Endometrial microvascular endothelial cells (primary cell): ENCODE measurements around the gene CATSPERZ. TPM values are rescaled to one million over a fixed set of nuclear protein-coding genes. Genes with fewer than 3 reads are reported as not detected.

Experiments
- in situ Hi-C: cut with HindIII; loops from 2 replicates; pipeline ENCODE4 v1.10.0; 2017; ENCODE audit warnings: low sequenced_read_pairs, low pct_unique_long_range_greater_than_20kb; ENCODE audit errors: inconsistent ontology term
- total RNA-seq: library from RNA; depleted of rRNA; stranded (reverse); fragments of >200 nt; gene quantifications from one replicate; pipeline ENCODE4 v1.2.3, GENCODE V29; 2015; ENCODE audit errors: inconsistent ontology term

Gene CATSPERZ
- total RNA-seq, 1 donor from 2014 or later: 3.5 TPM

GRCh38 chr11:64331569-64332371, 31.6 kb downstream of the CATSPERZ start:
- in situ Hi-C loops: no loop called here

GRCh38 chr11:64333556-64333955, 33.4 kb downstream of the CATSPERZ start:
- in situ Hi-C loops: no loop called here

GRCh38 chr11:64334764-64335735, 34.9 kb downstream of the CATSPERZ start:
- in situ Hi-C loops: no loop called here

- in situ Hi-C loops: no loop called here
These were observed 37.5 kb downstream of the CATSPERZ start for GRCh38 chr11:64337538-64338249.

- in situ Hi-C loops: no loop called here
These were observed 38.6 kb downstream of the CATSPERZ start for GRCh38 chr11:64338716-64339115.

- in situ Hi-C loops: no loop called here
These were observed 39.1 kb downstream of the CATSPERZ start for GRCh38 chr11:64339286-64339685.

GRCh38 chr11:64339754-64340408, 39.7 kb downstream of the CATSPERZ start, which contains the start of gene CCDC88B:
TSS of gene CCDC88B (plus strand) at chr11:64340204. CDS start at chr11:64340267, 63 bp downstream.
- in situ Hi-C loops: no loop called here

- in situ Hi-C loops: no loop called here
These were observed 40.6 kb downstream of the CATSPERZ start for GRCh38 chr11:64340671-64341335.

GRCh38 chr11:64341429-64341828, 41.3 kb downstream of the CATSPERZ start:
- in situ Hi-C loops: no loop called here

GRCh38 chr11:64341851-64342791, 42.0 kb downstream of the CATSPERZ start:
- in situ Hi-C loops: no loop called here

GRCh38 chr11:64342869-64343745, 42.9 kb downstream of the CATSPERZ start:
- in situ Hi-C loops: no loop called here

- in situ Hi-C loops: no loop called here
These were observed 43.8 kb downstream of the CATSPERZ start for GRCh38 chr11:64343767-64344559.

- in situ Hi-C loops: no loop called here
These were observed 44.6 kb downstream of the CATSPERZ start for GRCh38 chr11:64344787-64345186.

GRCh38 chr11:64347193-64347867, 47.2 kb downstream of the CATSPERZ start:
- in situ Hi-C loops: no loop called here
